ENCODE results near the gene KCNC2. TPM values are rescaled to one million over a fixed set of nuclear protein-coding genes. Genes with fewer than 3 reads are reported as not detected.

The KCNC2 gene
- total and polyA plus RNA-seq, 5 donors: not detected

DNA sequence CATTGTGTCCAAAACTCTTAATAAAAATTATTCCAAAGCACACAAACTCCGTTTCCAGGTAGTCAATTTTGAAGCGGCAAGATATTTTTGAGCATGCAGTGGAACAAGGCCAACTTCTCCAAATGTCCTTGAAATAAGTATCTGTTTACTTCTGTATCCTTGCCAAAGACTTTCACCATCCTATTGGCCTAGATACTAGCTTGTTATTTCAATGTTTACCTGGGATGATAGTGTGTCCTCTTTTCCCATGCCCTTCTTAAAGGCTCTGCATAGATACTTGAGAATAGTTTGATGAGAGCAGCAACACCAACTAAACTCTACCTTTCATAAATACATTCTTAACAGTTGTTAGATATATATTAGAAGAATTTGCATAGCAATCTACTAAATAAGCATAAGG lies 160.9 kb downstream of the KCNC2 start:
- no peak overlapping the region for H3K4me3 ChIP-seq (ENCODE audit: low read length)
- intact Hi-C loops (cut with DNase I): no loop called here
- H3K27me3 ChIP-seq (ENCODE audit: control insufficient read depth, insufficient read depth): no peaks in the 10 kb centered on the region
- H3K9me3 ChIP-seq (ENCODE audit: control insufficient read depth, low read length): no peaks in the 10 kb centered on the region
- ATAC-seq (no peak), DNase-seq (no peak)
- WGBS: 75% methylated on average over 2 of the region's 2 CpGs
- no peak overlapping the region for H3K27ac ChIP-seq (ENCODE audit: low read length)
- H3K4me1 ChIP-seq (ENCODE audit: control insufficient read depth, insufficient read depth, low read length): no peaks in the 10 kb centered on the region

DNA sequence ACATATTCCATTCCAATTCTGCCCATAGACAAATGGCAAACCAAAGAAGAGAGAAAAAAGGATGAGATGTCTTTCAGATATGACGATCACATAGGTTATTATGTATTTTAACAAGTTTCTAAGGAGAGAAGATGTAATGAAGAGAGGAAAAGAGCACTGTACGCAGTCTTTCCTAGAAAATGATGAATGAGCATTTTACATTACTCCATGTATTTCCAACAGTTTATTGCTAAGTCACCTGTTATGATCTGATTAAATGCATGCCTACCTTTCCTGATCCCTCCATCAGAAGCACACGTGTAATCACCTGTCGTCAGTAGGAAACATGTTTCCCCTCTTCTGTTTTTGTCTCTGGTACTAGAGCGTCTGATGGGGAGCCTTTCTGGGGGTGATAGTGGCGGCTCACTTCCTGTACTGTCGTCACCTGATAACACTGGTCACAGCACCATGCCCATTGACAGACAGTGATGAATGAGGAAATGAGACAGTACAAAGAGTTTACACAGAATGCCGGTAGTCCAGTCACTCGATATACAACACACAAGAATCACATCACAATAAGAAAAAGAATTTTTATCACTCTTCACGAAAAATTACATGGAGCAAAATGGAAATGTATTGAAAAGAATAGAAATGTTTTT lies 161.6 kb downstream of the KCNC2 start:
- H3K27me3 ChIP-seq (ENCODE audit: control insufficient read depth, insufficient read depth): no peaks in the 10 kb centered on the region
- H3K4me3 ChIP-seq (ENCODE audit: low read length): no peak overlapping the region
- ATAC-seq: no peak
- no peak for DNase-seq
- no peaks in the 10 kb centered on the region for H3K4me1 ChIP-seq (ENCODE audit: control insufficient read depth, insufficient read depth, low read length)
- no peak overlapping the region for H3K27ac ChIP-seq (ENCODE audit: low read length)
- intact Hi-C loops (cut with DNase I): no loop called here
- WGBS: 27% methylated on average over 10 of the region's 10 CpGs
- H3K9me3 ChIP-seq (ENCODE audit: control insufficient read depth, low read length): no peaks in the 10 kb centered on the region

DNA sequence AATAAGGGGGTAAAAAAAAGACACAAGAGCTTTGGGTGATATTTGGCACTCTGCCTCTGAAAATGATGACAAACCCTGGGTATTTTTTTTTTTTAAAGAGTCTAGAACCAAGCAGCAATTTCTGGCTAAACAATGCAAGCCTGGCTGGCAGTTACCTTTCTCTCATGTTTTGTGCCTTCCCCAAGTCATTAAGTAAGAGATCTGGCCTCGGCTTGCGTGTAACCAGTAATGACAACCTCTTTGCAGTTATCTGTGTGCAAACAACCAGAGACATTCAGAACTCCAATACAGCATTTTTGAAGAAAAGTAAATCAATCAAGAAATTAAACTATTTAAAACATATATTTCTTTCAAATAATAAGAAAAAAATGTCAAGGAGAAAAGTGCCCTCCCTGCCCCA lies 167.5 kb downstream of the KCNC2 start:
- Histone ChIP-seq H3K27ac (ENCODE audit: low read length) (no peak overlapping the region), H3K4me3 (ENCODE audit: low read length) (no peak overlapping the region), H3K9me3 (ENCODE audit: control insufficient read depth, low read length) (no peaks in the 10 kb centered on the region), H3K4me1 (ENCODE audit: control insufficient read depth, insufficient read depth, low read length) (no peaks in the 10 kb centered on the region), H3K27me3 (ENCODE audit: control insufficient read depth, insufficient read depth) (no peaks in the 10 kb centered on the region)
- DNase-seq: no peak
- WGBS: 85% methylated on average over 2 of the region's 2 CpGs
- ATAC-seq: no peak
- intact Hi-C loops (cut with DNase I): no loop called here

DNA sequence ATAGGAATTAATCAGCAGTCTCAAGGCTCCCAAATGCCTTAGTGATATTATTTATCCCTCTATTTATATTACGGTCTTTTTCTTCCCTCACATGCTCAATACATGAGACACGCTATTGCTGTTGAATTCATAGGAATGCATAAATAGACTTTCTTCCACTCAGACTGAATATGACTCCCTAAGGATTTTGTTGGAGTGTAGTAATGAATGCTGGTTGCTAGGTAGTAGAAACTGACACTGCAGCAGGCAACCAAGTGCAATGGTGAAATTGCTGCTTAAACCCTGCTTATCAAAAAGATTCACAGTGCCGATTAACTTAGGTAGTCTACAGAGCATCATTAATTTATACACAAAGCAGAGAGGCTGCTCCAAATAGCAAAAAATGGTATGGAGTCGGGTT lies 168.2 kb downstream of the KCNC2 start:
- no peak for DNase-seq
- WGBS: 69% methylated on average over 4 of the region's 4 CpGs
- Histone ChIP-seq H3K9me3 (ENCODE audit: control insufficient read depth, low read length) (no peaks in the 10 kb centered on the region), H3K4me1 (ENCODE audit: control insufficient read depth, insufficient read depth, low read length) (no peaks in the 10 kb centered on the region), H3K27me3 (ENCODE audit: control insufficient read depth, insufficient read depth) (no peaks in the 10 kb centered on the region), H3K4me3 (ENCODE audit: low read length) (no peak overlapping the region), H3K27ac (ENCODE audit: low read length) (no peak overlapping the region)
- intact Hi-C loops (cut with DNase I): no loop called here
- no peak for ATAC-seq

DNA sequence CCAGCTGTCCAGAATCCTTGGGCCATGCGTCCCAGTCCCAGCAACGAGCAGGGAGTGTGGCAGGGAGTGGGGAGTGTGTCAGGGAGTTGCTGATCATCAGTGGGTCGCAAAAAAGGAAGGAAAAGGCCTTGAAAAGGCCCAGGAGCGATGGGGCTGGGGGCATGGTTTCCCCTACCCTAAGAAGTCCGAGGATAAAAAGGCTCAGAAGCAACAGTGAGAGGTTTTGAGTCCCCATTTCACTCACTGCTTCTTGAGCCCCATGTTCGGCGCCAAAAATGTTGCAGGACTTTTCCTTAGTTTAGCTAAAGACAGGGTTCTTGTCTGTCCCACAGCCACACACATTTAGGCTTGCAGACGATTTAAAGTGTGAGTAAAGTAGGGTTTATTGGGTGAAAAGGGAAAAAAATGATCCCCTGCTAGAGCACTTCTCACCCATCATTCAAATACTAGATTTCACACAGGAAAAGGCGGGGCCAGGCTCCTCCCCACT lies 189.5 kb downstream of the KCNC2 start:
- ATAC-seq (no peak), DNase-seq (no peak)
- Histone ChIP-seq H3K27me3 (ENCODE audit: control insufficient read depth, insufficient read depth) (no peaks in the 10 kb centered on the region), H3K4me3 (ENCODE audit: low read length) (no peak overlapping the region), H3K4me1 (ENCODE audit: control insufficient read depth, insufficient read depth, low read length) (no peaks in the 10 kb centered on the region), H3K9me3 (ENCODE audit: control insufficient read depth, low read length) (peaks cover 2% of the 10 kb centered on the region), H3K27ac (ENCODE audit: low read length) (no peak overlapping the region)
- WGBS: 71% methylated on average over 9 of the region's 9 CpGs
- intact Hi-C loops (cut with DNase I): no loop called here

DNA sequence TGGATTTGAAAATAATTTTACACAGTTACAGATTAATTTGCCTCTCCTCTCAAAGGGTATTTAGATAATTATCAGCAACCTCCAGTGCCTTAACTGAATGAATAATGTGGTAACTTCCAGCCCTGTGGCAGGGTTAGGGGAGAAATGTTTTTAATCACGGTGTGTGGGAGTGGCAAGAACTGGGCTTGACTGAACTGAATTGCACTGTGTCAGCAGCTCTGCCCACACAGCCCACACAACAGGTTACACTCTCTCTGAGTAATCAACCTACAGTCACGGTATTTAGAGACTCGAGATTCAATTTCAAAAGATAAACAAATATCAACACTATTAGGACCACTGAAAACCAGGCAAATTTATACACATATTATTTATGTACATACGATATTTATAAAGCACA lies 198.5 kb downstream of the KCNC2 start:
- intact Hi-C loops (cut with DNase I): no loop called here
- Histone ChIP-seq H3K4me3 (ENCODE audit: low read length) (no peak overlapping the region), H3K27ac (ENCODE audit: low read length) (no peak overlapping the region), H3K27me3 (ENCODE audit: control insufficient read depth, insufficient read depth) (no peaks in the 10 kb centered on the region), H3K9me3 (ENCODE audit: control insufficient read depth, low read length) (no peaks in the 10 kb centered on the region), H3K4me1 (ENCODE audit: control insufficient read depth, insufficient read depth, low read length) (no peaks in the 10 kb centered on the region)
- no peak for ATAC-seq
- WGBS: 51% methylated on average over 4 of the region's 4 CpGs
- no peak for DNase-seq

DNA sequence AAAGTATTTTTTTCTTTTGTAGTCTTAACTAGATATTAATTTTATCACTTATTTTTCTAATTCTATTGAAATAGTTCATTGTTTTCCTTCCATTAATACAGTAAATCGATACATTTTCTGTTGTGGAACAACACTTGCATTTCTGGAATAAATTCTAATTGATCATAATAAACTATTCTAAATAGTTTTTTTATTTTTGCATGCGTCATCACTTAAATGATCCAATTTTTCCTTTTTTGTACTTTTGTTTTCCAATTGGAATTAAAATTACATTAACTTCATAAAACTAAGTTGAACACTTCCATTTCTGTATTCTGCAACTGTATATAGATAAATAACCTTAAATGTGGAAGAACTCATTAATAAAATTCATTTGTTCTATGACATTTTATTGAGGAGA lies 202.5 kb downstream of the KCNC2 start:
- ATAC-seq (no peak), DNase-seq (no peak)
- H3K4me3 ChIP-seq (ENCODE audit: low read length): no peak overlapping the region
- no peaks in the 10 kb centered on the region for H3K27me3 ChIP-seq (ENCODE audit: control insufficient read depth, insufficient read depth)
- 69% methylated on average over 2 of the region's 2 CpGs for whole genome bisulfite sequencing
- intact Hi-C loops (cut with DNase I): no loop called here
- H3K4me1 ChIP-seq (ENCODE audit: control insufficient read depth, insufficient read depth, low read length): no peaks in the 10 kb centered on the region
- H3K9me3 ChIP-seq (ENCODE audit: control insufficient read depth, low read length): no peaks in the 10 kb centered on the region
- no peak overlapping the region for H3K27ac ChIP-seq (ENCODE audit: low read length)

DNA sequence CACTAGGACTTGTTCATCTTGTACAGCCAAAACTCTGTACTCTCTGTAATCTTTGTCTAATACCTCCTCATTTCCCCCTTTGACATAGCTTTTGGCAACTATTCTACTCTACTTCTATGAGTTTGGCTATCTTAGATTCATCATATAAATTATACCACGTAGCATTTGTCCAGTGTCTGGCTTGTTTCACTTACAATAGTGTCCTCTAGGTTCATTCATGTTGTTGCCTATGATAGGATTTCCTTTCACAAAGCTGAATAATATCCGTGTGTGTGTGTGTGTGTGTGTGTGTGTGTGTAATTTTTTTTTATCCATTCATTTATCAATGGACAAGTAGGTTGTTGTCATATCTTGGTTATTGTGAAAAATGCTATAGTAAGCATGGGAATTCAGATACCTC lies 209.5 kb downstream of the KCNC2 start:
- 29% methylated on average over 2 of the region's 2 CpGs for WGBS

DNA sequence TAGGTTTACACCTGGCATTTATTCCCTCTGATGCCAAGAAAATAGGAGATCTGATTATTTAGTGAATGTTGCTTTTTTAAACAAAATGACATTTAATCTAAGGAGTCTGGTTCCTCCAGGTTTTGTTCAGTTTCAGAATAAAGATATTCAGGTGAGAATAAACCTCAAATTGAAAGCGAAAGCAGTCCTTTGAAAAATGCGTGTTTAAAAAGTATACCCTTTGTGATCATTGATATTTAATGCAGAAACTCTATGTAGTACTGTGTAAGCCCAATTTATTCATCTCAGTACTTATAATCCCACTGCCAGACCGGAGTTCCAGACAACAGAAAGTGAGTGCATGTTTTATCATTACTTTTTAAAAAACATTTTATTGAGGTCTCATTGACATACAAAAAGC lies 210.2 kb downstream of the KCNC2 start:
- 59% methylated on average over 3 of the region's 3 CpGs for WGBS
- H3K27ac ChIP-seq (ENCODE audit: low read length): no peak overlapping the region
- intact Hi-C loops (cut with DNase I): no loop called here
- H3K9me3 ChIP-seq (ENCODE audit: control insufficient read depth, low read length): no peaks in the 10 kb centered on the region
- no peak for ATAC-seq
- H3K4me3 ChIP-seq (ENCODE audit: low read length): no peak overlapping the region
- H3K4me1 ChIP-seq (ENCODE audit: control insufficient read depth, insufficient read depth, low read length): no peaks in the 10 kb centered on the region
- H3K27me3 ChIP-seq (ENCODE audit: control insufficient read depth, insufficient read depth): no peaks in the 10 kb centered on the region
- DNase-seq: no peak

More for the DNA sequence above, 209.5 kb downstream of the KCNC2 start:
- no peak for ATAC-seq
- Histone ChIP-seq H3K27ac (ENCODE audit: low read length) (no peak overlapping the region), H3K4me1 (ENCODE audit: control insufficient read depth, insufficient read depth, low read length) (no peaks in the 10 kb centered on the region), H3K4me3 (ENCODE audit: low read length) (no peak overlapping the region), H3K9me3 (ENCODE audit: control insufficient read depth, low read length) (no peaks in the 10 kb centered on the region), H3K27me3 (ENCODE audit: control insufficient read depth, insufficient read depth) (no peaks in the 10 kb centered on the region)
- DNase-seq: no peak
- intact Hi-C loops (cut with DNase I): no loop called here

Other genes starting within 250 kb of the KCNC2 start
- gene CAPS2, start 120.5 kb upstream of the KCNC2 start, total RNA-seq: 10 to 100 TPM; 13.7 to 21.8 (median 17.1) TPM
- 7.8 TPM for gene CAPS2, start 120.5 kb upstream of the KCNC2 start, polyA plus RNA-seq
- not detected for gene GLIPR1L1, start 124.8 kb upstream of the KCNC2 start, total RNA-seq
- not detected for gene GLIPR1L1, start 124.8 kb upstream of the KCNC2 start, polyA plus RNA-seq
- gene GLIPR1L2, start 181.2 kb upstream of the KCNC2 start, total RNA-seq: 1 to 10 TPM; 1.8 to 2.8 (median 2.4) TPM
- 2.1 TPM for gene GLIPR1L2, start 181.2 kb upstream of the KCNC2 start, polyA plus RNA-seq

Data from right cardiac atrium (tissue), 5 donors.